H1 (cell line): ENCODE measurements around the gene KCTD16. TPM values are rescaled to one million over a fixed set of nuclear protein-coding genes. Genes with fewer than 3 reads are reported as not detected.

Experiments used
- POLR2A ChIP-seq, 2 experiments: IDR thresholded peaks; 1 replicate in 1 of 2; 2 replicates in 1 of 2; pipeline ENCODE4 v1.6.1; 2011; ENCODE audit warnings: low read depth in 2 of 2, low read length in 2 of 2, mild to moderate bottlenecking in 2 of 2; ENCODE audit errors: control extremely low read depth in 1 of 2
- SP1 ChIP-seq: IDR thresholded peaks from 2 replicates; pipeline ENCODE4 v1.6.1; 2011; ENCODE audit warnings: low read depth, low read length
- SP2 ChIP-seq: IDR thresholded peaks from 2 replicates; pipeline ENCODE4 v1.6.1; 2012; ENCODE audit warnings: mild to moderate bottlenecking, low read length, inconsistent platforms
- polyA plus RNA-seq, 7 experiments: library from polyadenylated mRNA; depleted of rRNA in 3 of 7; stranded (reverse) in 5 of 7; unstranded in 2 of 7; fragments of >200 nt in 5 of 7; fragments of 200-250 nt in 2 of 7; gene quantifications; 1 replicate in 5 of 7; 2 replicates in 1 of 7; 4 replicates in 1 of 7; pipeline versions ENCODE4 v1.2.1 to v1.2.3, GENCODE V29; 2011 to 2013; ENCODE audit warnings: missing spikeins in 2 of 7, mixed read lengths in 2 of 7
- total RNA-seq: library from RNA; stranded (reverse); fragmentation: NEBNext Ultra II Directional; extraction: Animal tissue kit (Norgen Biotek cat#: 25700); gene quantifications from 2 replicates; pipeline ENCODE4 v1.2.1, GENCODE V29; 2021

The KCTD16 gene
- total and polyA plus RNA-seq, 2 of the 8 experiments (the other 6 are each of a cell fraction or from before 2014, with no cell fraction given): 0.03 to 0.24 TPM

- no peak for TF ChIP-seq POLR2A (IDR thresholded peaks at IDR 0.05; ENCODE audit: control extremely low read depth in 1 of 2, low read depth in 2 of 2, low read length in 2 of 2)
- no peak for TF ChIP-seq SP2
- no peak for TF ChIP-seq SP1
Observed at GRCh38 chr5:144453753-144454152, 283.1 kb downstream of the KCTD16 start (continued).
